K562 (cell line): ENCODE results near the gene CCDC68. TPM values are rescaled to one million over a fixed set of nuclear protein-coding genes. Genes with fewer than 3 reads are reported as not detected.

Experiments used
- ATAC-seq: fragments of 200-7000 bp; cut with Tn5 transposase; 3 replicates; pipeline ENCODE4 v1.9.1; 2020; ENCODE audit warnings: moderate library complexity
- BruUV-seq: library from RNA; stranded (reverse); fragments of 400-500 nt; replicated peaks from 2 replicates; lab custom pipeline; 2021; lab: Mats Ljungman, UMichigan
- CTCF ChIA-PET: fragments of 300-600 bp; formaldehyde crosslinking; extraction: SDS; loops from one replicate; lab custom pipeline; 2021; ENCODE audit warnings: low intra/inter-chr PET ratio; lab: Yijun Ruan, JAX
- POLR2A ChIA-PET: fragments of 300-600, 350-650 bp; sonication (Branson Sonifier 250); formaldehyde crosslinking; extraction: SDS; loops from one replicate; lab custom pipeline; 2021; ENCODE audit warnings: antibody characterized with exemption, inconsistent platforms; lab: Yijun Ruan, JAX
- DNase-seq, 4 experiments: peaks; one replicate each; pipeline versions ENCODE4 v3.0.0 to v3.0.0-alpha.2; 2011 to 2018; ENCODE audit warnings: low spot score in 3 of 4, mixed read lengths in 3 of 4; ENCODE audit errors: extremely low read depth in 1 of 4
- FAIRE-seq: peaks from 2 replicates; lab custom pipeline; 2011; peaks lifted over from hg19 to GRCh38; lab: Jason Lieb, UNC
- H2AFZ ChIP-seq: 2 replicates; pipeline ENCODE4 v1.6.0; 2011; ENCODE audit warnings: low read depth, low read length, control low read depth, inconsistent platforms
- H3K27ac ChIP-seq: fragments of 200-600 bp; 3 replicates; pipeline ENCODE4 v1.8.0; 2011; ENCODE audit warnings: low read depth, mild to moderate bottlenecking, control low read depth, inconsistent platforms, low read length, moderate library complexity, mixed read lengths; ENCODE audit errors: extremely low read depth
- H3K27me3 ChIP-seq, 2 experiments: fragments of 300-600 bp in 1 of 2; 2 replicates in 1 of 2; 3 replicates in 1 of 2; pipeline versions ENCODE4 v1.6.0 to v1.8.0; 2011; ENCODE audit warnings: inconsistent platforms in 2 of 2, low read length in 2 of 2, mild to moderate bottlenecking in 1 of 2, mixed read lengths in 1 of 2, moderate library complexity in 1 of 2; ENCODE audit not compliant: control insufficient read depth in 2 of 2, insufficient read depth in 2 of 2
- H3K36me3 ChIP-seq: fragments of 300-600 bp; 3 replicates; pipeline ENCODE4 v1.8.0; 2011; ENCODE audit warnings: mild to moderate bottlenecking, low read length, inconsistent platforms; ENCODE audit not compliant: control insufficient read depth, insufficient read depth
- H3K4me1 ChIP-seq, 2 experiments: fragments of 200-600 bp in 1 of 2; replicated peaks in 1 of 2; 2 replicates in 1 of 2; 3 replicates in 1 of 2; pipeline versions ENCODE4 v1.5.1 to v1.8.0; 2011; ENCODE audit warnings: inconsistent platforms in 2 of 2, low read length in 2 of 2, mild to moderate bottlenecking in 1 of 2, mixed read lengths in 1 of 2, moderate library complexity in 1 of 2; ENCODE audit not compliant: control insufficient read depth in 2 of 2, insufficient read depth in 2 of 2
- H3K4me2 ChIP-seq: 2 replicates; pipeline ENCODE4 v1.6.1; 2011; ENCODE audit warnings: low read length, control low read depth, inconsistent platforms, mixed read lengths; ENCODE audit not compliant: insufficient read depth
- H3K4me3 ChIP-seq: fragments of 200-600 bp; sonication (generic), shearing (Covaris generic); 2 replicates; pipeline ENCODE4 v1.5.1; 2016; ENCODE audit warnings: control low read depth, inconsistent platforms
- H3K79me2 ChIP-seq: fragments of 200-600 bp; 3 replicates; pipeline ENCODE4 v1.8.0; 2011; ENCODE audit warnings: low read length, inconsistent platforms; ENCODE audit not compliant: control insufficient read depth, insufficient read depth
- H3K9ac ChIP-seq, 2 experiments: 2 replicates each; pipeline versions ENCODE4 v1.6.0 to v1.6.1; 2011; ENCODE audit warnings: low read depth in 2 of 2, low read length in 2 of 2, control low read depth in 1 of 2, inconsistent platforms in 1 of 2, mild to moderate bottlenecking in 1 of 2, mixed read lengths in 1 of 2; ENCODE audit not compliant: insufficient read depth in 1 of 2
- H3K9me1 ChIP-seq: one replicate; pipeline ENCODE4 v1.6.0; 2011; ENCODE audit warnings: inconsistent platforms, mild to moderate bottlenecking, low read length, moderate library complexity; ENCODE audit not compliant: control insufficient read depth, insufficient read depth
- H3K9me3 ChIP-seq: replicated peaks from 2 replicates; pipeline ENCODE4 v1.5.1; 2011; ENCODE audit warnings: low read depth, low read length, inconsistent platforms; ENCODE audit not compliant: control insufficient read depth, insufficient read depth
- H4K20me1 ChIP-seq: replicated peaks from 2 replicates; pipeline ENCODE4 v1.6.1; 2011; ENCODE audit warnings: low read length, inconsistent platforms, mixed read lengths; ENCODE audit not compliant: control insufficient read depth, insufficient read depth
- HMGN3 ChIP-seq: IDR thresholded peaks from 2 replicates; pipeline ENCODE4 v1.6.1; 2011; ENCODE audit warnings: borderline replicate concordance, low read depth, mild to moderate bottlenecking, mixed read lengths, low read length; ENCODE audit not compliant: insufficient read length; ENCODE audit errors: extremely low read depth
- KDM4B ChIP-seq, 2 experiments: fragments of 450-650 bp in 1 of 2; sonication (generic) in 1 of 2; IDR thresholded peaks; 2 replicates each; pipeline ENCODE4 v1.6.1; 2016 to 2017; ENCODE audit warnings: borderline replicate concordance in 2 of 2, antibody characterized with exemption in 1 of 2, low read depth in 1 of 2, mild to moderate bottlenecking in 1 of 2
- PBX2 ChIP-seq, 2 experiments: IDR thresholded peaks in 1 of 2; conservative IDR thresholded peaks in 1 of 2; 2 replicates each; pipeline ENCODE4 v1.6.1; 2016; ENCODE audit warnings: low read depth in 2 of 2, mild to moderate bottlenecking in 1 of 2, missing compliant biosample characterization in 1 of 2, missing genetic modification characterization in 1 of 2, moderate library complexity in 1 of 2
- RBM39 ChIP-seq: fragments of 200-400 bp; formaldehyde crosslinking; optimal IDR thresholded peaks from 2 replicates; pipeline ENCODE3; 2018; ENCODE audit warnings: low read depth, low read length
- TRIM28 ChIP-seq: fragments of 450-650 bp; IDR thresholded peaks from 2 replicates; pipeline ENCODE4 v1.6.1; 2017
- ZKSCAN1 ChIP-seq: fragments of 150-350 bp; IDR thresholded peaks from 2 replicates; pipeline ENCODE4 v1.6.1; 2016; ENCODE audit warnings: low read depth, low read length
- ZNF282 ChIP-seq: sonication (generic); formaldehyde crosslinking; IDR thresholded peaks from 2 replicates; pipeline ENCODE4 v1.8.1; 2023; ENCODE audit warnings: missing genetic modification reagents
- ZNF76 ChIP-seq: fragments of 250-450 bp; sonication (Bioruptor Pico); IDR thresholded peaks from 2 replicates; pipeline ENCODE4 v1.4.0; 2020; ENCODE audit warnings: mild to moderate bottlenecking, moderate library complexity, borderline replicate concordance
- WGBS: fragments of 100-300 bp; shearing (Covaris generic); methylation state at CpG from one replicate; pipeline ENCODE4 v1.1.6; 2016; ENCODE audit warnings: low coverage, mixed read lengths; ENCODE audit not compliant: insufficient coverage; ENCODE audit errors: missing lambda C conversion rate; 5-methylcytosine and 5-hydroxymethylcytosine counted together
- in situ Hi-C: fragments of 300-500 bp; cut with MboI; formaldehyde crosslinking; loops from 4 replicates; pipeline ENCODE4 v1.15.0; 2018; ENCODE audit warnings: inconsistent platforms, mixed read lengths
- intact Hi-C: fragments of 100-400 bp; cut with micrococcal nuclease; formaldehyde crosslinking; loops from 2 replicates; pipeline ENCODE4 v1.14.2; 2022
- polyA plus RNA-seq, 8 experiments: library from polyadenylated mRNA; depleted of rRNA in 4 of 8; stranded (reverse) in 5 of 8; unstranded in 3 of 8; fragments of >200 nt; fragmentation: Nextera tagmentation in 2 of 8; fragmentation: Illumina TruSeq in 1 of 8; extraction: Ambion mirVana in 2 of 8; extraction: Trizol in 1 of 8; gene quantifications; 2 replicates each; pipeline versions ENCODE4 v1.2.1 to v1.2.3, GENCODE V29; 2011 to 2014; ENCODE audit warnings: inconsistent platforms in 1 of 8, missing spikeins in 1 of 8
- total RNA-seq, 7 experiments: library from RNA; depleted of rRNA in 6 of 7; stranded (reverse); fragments of >200 nt in 6 of 7; fragmentation: Illumina TruSeq in 2 of 7; extraction: Trizol in 2 of 7; gene quantifications; 2 replicates each; pipeline versions ENCODE4 v1.2.1 to v1.2.3, GENCODE V29; 2011 to 2021; ENCODE audit warnings: low replicate concordance in 1 of 7
- TF ChIP-seq, protein P1 (sequence below): sonication (generic); formaldehyde crosslinking; IDR thresholded peaks from 2 replicates; pipeline ENCODE4 v1.9.0; 2022; ENCODE audit warnings: mild to moderate bottlenecking, missing genetic modification reagents
- TF ChIP-seq, protein P2 (sequence below): fragments of 450-650 bp; IDR thresholded peaks from one replicate; pipeline ENCODE4 v1.6.1; 2018; ENCODE audit warnings: mild to moderate bottlenecking, moderate library complexity; ENCODE audit not compliant: partially characterized antibody

The CCDC68 gene
- total and polyA plus RNA-seq, 9 of the 15 experiments (the other 6 are each of a cell fraction or from before 2014, with no cell fraction given), result 0.28 to 4.5 (median 1.4) TPM

GRCh38 chr18:54910161-54910919 lies 48.9 kb downstream of the CCDC68 start (continued):
- TF ChIP-seq PBX2 (CRISPR knock-in tag; IDR thresholded peaks at IDR 0.05; ENCODE audit: low read depth) (no peak), PBX2 (tag; conservative IDR thresholded peaks at IDR 0.05; ENCODE audit: low read depth) (no peak)
- TF ChIP-seq, all 486 proteins: peak for 0

GRCh38 chr18:54909538-54909937 lies 49.7 kb downstream of the CCDC68 start:
- Histone ChIP-seq H3K79me2 (no peaks in the 10 kb centered on the region), H3K9ac (no peak overlapping the region), H3K4me1 (no peaks in the 10 kb centered on the region), H2AFZ (no peak overlapping the region), H3K4me3 (no peak overlapping the region), H3K36me3 (no peaks in the 10 kb centered on the region), H4K20me1 (no peaks in the 10 kb centered on the region), H3K9me3 (no peaks in the 10 kb centered on the region), H3K4me2 (no peak overlapping the region), H3K27me3 (no peaks in the 10 kb centered on the region), H3K9me1 (no peaks in the 10 kb centered on the region), H3K27ac (no peak overlapping the region)
- in situ Hi-C loops, result no loop called here
- no peak for TF ChIP-seq ZNF76 (CRISPR knock-in tag)
- no peak for TF ChIP-seq ZKSCAN1
- no peak for TF ChIP-seq ZNF282 (CRISPR knock-in tag)
- TF ChIP-seq KDM4B (IDR thresholded peaks at IDR 0.05; ENCODE audit: borderline replicate concordance in 2 of 2, low read depth in 1 of 2), result no peak
- TF ChIP-seq, protein P1, sequence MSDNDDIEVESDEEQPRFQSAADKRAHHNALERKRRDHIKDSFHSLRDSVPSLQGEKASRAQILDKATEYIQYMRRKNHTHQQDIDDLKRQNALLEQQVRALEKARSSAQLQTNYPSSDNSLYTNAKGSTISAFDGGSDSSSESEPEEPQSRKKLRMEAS (CRISPR knock-in tag), result no peak
- TF ChIP-seq RBM39, result no peak
- TF ChIP-seq HMGN3, result no peak
- TF ChIP-seq, protein P2, sequence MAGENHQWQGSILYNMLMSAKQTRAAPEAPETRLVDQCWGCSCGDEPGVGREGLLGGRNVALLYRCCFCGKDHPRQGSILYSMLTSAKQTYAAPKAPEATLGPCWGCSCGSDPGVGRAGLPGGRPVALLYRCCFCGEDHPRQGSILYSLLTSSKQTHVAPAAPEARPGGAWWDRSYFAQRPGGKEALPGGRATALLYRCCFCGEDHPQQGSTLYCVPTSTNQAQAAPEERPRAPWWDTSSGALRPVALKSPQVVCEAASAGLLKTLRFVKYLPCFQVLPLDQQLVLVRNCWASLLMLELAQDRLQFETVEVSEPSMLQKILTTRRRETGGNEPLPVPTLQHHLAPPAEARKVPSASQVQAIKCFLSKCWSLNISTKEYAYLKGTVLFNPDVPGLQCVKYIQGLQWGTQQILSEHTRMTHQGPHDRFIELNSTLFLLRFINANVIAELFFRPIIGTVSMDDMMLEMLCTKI, result no peak
- TF ChIP-seq TRIM28, result no peak
- ATAC-seq (no peak), DNase-seq (no peak), FAIRE-seq (no peak)
- ChIA-PET POLR2A (interaction anchor here (1.1 kb wide), 1 partner anchor 894 kb away, joined by 3 read pairs; no protein-coding TSS in a partner anchor), CTCF (no interaction called here)
- no TSS peak for BruUV-seq
- 54% methylated on average over 8 of the region's 11 CpGs for WGBS
- intact Hi-C loops, result no loop called here
